Fibroblast of skin of back (primary cell): Measurements from ENCODE around the gene CCDC122.

Source experiments
- DNase-seq: peaks from one replicate; pipeline ENCODE4 v3.0.0-alpha.2; 2013

Gene CCDC122

DNA sequence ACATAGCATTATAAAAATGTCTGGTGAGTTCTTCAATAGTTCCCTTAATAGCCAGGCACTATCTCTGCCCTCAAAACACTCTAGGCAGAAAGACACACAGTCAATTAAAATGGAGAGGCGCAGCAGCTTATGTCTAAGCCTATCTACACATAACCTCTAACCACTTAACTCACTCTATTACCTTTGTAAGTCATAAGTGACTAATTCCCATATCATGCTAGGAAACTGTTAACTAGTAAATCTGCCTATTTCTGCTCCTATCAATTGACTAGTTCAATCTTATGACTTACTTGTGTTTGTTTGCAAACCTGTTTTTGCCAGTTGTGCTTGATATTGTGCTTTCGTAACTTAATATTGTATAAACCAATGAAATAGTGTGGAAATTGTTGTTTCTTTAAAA lies 3.2 kb downstream of the CCDC122 start:
- DNase-seq = no peak

DNA sequence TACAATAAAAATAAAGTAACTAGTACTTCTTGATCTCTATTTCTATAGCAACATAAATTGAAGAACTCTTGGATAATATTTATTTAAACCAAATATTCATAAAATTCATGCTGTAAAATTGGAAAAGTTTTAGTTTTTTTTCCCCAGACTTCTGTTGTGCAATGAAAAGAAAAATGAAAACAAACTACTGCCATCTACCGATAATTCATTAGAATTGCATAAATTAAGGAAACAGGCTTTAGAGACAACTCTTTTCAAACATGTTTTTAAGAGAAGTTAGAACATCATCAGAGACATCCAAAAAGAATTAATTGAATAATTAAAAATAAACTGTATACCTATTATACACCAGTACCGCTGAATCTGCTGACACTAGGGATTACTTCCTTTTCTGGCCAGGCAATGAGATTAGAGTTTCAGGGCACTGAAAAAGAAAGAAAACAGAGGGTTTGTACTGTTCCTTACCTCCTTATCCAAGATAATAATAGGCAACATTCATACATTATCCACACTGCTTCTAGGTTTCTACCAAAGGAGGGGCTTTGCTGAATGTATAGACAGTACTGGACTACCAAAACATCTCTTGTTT lies 4.9 kb downstream of the CCDC122 start:
- peak; percentile 38 for DNase-seq

DNA sequence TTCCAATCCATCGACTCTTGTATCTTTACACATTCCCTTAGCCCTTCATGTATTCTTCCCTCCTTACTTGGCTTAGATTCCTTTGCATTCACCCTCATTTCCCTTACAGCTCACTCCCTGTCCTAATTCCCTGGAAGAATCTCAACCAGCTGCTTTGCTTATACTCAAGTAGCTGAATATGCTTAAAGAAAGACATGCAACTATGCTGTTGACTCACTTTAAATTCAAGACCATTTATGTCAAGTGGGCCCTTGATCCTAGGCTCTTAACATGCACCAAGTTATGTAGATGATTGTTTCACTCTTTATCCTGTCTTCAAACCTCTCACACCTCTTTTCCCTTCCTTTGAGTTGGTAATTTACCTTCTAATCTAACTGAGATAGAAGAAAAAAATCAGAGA lies 7.4 kb downstream of the CCDC122 start:
- no peak for DNase-seq

DNA sequence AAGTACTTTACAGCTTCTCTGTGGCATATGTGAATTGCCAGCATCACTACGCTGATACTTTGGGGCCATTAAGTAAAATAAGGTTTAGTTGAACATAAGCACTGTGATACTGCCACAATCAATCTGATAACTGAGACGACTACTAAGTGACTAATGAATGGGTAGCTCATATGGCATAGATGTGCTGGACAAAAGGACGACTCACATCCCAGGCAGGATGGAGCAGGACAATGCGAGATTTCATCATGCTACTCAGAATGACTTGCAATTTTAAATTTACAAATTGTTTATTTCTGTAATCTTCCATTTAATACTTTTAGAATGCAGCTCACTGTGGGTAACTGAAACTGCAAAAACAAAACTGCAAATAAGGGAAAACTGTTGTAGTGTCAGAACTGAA lies 13.6 kb downstream of the CCDC122 start:
- DNase-seq = peak; percentile 85

DNA sequence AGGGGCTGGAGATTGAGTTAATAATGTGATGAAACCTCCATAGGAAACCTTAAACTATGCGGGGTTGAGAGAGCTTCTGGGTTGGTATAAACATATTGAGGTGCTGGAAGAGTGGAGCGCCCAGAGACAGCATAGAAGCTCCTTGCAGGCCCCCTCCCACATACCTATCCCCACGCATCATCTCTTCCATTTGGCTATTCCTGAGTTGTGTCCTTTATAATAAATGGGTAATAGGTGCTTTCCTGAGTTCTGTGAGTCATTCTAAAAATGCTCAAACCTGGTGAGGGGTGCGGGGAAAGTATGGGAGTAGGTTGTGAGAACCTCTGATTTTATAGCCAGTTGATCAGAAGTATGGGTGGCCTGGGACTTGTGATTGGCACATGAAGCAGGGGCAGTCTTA lies 14.6 kb downstream of the CCDC122 start:
- no peak for DNase-seq

DNA sequence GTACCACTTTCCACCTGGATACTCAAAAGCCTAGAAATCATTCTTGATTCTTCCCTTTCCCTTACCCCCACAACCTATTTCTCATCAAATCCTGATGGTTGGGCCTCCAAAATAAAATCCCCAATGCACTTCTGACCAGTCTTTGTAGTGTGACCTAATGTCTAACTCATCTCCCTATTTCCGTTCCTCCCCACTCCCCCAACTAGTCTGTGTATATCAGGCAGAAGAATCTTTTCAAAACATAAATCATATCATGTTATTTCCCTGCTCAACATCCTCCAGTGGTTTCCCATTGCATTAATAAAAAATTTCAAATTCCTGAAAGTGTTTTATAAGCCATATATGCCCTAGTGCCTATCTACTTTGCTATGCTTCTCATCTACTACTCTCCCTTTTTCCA lies 17.7 kb downstream of the CCDC122 start:
- DNase-seq = peak; percentile 60

DNA sequence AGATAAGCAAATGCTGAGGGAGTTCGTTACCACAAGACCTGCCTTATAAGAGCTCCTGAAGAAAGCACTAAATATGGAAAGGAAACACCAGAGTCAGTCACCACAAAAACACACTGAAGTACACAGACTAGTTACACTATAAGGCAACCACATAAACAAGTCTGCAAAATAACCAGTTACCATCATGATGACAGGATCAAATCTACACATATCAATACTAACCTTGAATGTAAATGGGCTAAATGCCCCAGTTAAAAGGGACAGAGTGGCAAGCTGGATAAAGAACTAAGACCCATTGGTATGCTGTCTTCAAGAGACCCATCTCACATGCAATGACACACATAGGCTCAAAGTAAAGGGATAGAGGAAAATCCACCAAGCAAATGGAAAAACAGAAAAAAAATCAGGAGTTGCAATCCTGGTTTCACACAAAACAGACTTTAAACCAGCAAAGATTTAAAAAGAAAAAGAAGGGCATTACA lies 26.6 kb downstream of the CCDC122 start:
- DNase-seq = no peak

DNA sequence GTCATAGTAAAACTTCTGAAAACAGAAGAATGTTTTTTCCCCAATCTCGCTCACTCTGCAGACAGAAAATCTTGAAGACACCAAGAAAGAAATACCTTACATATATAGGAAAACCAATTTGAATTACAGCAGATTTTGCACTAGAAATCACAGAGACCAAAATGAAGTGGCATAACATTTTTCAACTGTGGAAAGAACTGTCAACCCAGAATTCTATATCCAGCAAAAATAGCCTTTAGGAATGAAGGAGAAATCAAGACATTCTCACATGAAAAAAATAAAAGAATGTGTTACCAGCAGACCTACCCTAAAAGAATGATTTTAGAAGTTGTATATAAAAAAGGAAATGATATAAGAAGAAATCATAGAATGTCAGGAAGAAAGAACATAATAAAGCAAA lies 28.7 kb downstream of the CCDC122 start:
- DNase-seq = no peak

DNA sequence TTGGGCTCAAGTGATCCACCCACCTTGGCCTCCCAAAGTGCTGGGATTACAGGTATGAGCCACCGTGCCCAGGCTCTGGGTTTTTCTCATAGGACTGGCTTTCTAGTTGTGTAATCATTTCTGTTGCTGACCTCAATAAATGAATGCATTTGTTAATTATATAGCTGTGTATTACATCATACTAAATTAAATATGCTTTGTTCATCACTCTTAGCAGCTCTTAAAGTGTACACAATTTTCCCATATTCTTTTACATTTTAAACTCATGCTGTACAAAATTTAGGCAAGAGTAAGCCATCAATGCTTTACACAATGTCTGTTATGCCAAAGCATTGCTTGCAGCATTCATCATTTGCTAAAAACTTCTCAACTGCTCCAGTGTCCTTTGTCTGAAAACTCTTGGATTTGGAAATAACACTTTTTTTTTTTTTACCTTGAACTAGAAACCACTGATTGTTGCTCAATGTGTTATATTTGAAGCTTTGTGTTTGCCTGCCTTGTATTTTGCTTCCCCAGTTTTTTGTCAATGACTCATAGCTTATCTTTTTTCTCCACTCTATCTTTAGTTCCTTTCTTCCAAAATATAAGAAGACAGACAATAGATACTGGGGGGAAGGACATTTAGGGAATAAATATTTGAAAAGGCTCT lies 31.4 kb downstream of the CCDC122 start:
- peak; percentile 48 for DNase-seq

DNA sequence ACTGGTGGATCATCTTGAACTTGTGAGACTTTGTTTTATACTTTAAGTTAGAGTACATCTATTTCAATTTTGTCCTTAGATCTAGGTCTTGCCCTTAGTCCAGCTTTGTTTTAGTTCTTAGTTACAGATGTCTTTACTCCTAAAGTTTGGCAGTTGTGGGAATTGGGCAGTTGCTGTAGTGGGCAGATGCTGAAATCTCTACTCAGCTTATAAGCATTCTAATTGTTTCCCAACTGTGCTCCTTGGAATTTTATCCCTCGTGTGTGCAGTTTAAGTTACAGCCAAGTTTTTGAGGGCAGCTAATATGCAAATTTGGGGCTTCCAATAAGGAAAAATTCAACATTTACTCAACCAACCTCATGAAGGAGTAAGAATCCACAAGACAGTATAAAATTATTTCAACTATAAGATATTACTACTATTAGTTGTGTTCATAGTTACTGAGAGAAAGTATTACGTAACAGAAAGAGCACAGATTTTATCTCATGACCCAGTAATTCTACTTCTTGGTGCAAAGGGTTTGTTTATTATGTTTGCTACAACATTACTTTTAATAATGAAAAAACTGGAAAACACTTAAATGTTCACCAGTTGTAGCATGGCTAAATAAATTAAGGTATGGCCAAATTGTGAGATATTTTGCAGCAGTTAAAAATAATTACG lies 32.9 kb downstream of the CCDC122 start:
- DNase-seq = no peak

DNA sequence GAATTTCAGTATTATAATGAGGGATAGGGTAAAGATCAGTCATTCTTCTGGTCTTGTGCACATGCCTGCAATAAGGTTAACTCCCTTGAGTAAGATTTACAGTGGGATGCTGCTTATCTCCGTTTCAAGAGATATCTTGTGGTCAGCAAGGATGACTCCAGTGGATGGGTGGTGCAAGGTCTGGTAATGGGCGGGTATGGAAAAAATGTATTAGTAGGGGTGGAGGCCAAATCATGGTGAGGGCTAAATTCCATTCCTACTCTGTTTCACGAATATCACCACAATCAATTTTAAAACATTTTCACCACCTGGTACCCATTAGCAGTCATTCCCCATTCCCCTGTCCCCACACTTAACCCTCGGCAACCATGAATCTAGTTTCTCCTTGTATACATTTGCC lies 40.6 kb downstream of the CCDC122 start:
- peak; percentile 65 for DNase-seq

DNA sequence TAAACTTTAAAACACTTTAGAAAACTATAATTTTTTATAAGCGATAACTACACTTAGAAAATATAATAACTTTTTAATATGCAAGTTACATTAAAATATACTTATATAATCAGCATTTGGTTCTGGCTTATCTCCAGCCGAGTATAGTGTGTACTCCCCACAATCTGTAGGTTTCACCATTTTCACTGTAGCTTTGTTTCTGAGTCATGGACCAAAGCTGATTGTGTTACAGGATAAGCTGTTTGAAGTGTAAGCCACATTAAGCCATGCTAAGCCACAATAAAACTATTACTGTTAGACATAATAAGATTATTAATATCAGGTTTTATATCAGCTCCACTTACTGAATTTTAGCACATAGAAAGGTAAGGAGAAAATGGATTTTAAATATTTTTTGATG lies 43.8 kb downstream of the CCDC122 start:
- DNase-seq = no peak

DNA sequence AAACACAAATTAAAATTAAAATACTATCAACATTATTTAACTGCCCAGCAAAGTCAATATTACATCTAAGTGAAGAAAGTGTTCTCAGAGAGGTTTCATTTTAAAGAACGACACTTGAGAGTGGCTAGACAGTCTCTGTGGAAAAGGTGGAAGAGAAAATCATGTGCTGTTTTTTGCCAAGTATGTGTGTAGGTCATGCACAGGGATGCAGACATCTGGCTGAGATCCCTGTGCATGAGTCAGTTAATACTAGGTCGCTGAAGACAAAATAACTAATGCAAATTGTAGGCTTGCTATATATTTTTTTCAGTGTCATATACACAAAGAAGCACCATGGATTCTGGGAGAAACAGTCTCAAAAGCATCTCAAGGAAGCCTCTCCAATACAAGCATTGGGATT lies 48.5 kb downstream of the CCDC122 start:
- DNase-seq = peak; percentile 37

DNA sequence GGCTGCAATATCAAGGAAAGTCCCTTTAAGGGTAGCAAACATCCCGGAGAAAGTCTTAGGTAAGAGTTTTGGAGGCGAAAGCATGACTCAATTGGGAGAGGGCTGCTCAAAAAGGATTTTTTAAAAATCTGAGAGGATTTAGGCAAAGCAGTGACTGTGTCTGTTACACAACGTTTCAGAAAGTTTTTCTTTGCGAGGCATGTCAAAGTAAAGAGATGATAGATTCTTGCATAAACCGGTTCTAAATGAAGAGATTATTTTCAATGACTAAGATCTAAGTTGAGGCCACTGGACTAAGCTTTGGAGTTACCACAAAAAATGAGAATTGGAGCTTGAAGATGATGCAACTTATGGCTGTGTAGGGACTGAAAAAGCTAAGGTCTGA lies 49.1 kb downstream of the CCDC122 start:
- peak; percentile 56 for DNase-seq

DNA sequence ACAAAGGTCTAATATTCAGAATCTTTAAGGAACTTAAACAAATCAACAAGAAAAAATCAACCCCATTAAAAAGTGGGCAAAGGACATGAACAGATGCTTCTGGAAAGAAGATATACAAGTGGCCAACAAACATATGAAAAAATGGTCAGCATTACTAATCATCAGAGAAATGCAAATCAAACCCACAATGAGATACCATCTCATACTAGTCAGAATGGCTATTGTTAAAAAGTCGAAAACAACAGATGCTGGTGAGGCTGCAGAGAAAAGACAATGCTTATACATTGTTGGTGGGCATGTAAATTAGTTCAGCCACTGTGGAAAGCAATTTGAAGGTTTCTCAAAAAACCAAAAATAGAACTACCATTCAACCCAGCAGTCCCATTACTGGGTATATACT lies 54.9 kb downstream of the CCDC122 start:
- peak; percentile 48 for DNase-seq

DNA sequence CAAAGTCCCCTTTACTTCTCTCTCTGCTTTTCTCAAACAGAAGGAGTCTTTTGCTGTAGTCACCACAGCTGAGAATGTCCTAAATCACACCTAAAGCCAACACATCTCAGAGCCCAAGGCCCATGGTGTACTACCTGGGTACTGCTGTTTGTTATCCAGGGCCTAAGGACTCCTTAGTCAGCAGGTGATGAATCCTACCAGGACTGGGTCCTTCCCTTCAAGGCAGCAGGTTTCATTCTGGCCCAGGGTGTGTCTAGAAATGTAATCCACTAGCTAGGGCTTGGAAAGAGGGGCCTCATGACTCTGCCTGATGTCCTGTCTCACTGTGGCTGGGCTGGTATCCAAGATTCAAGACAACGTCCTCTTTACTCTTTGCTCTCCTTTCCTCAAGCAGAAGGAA lies 56.6 kb downstream of the CCDC122 start:
- no peak for DNase-seq

DNA sequence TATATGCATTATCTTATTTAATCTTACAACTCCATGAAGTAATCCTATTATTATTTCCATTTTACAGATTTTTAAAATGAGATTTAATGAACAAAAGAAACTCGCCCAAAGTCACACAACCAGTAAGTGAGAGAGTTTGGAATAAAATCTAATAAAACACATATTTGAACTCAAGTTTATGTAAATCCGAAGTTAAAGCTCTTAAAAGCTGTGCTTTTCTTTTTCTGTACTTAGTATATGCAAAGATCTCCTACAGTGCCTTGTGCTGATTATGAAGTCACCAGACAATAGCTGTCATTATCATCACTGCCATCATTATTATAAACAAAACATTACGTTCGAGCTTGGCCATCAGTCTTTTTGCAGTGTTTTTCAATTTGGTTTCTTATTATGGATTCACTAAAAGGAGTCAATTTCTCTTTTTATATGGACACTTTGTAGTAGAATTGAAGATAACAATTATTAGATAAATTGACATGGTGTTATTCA lies 63.1 kb downstream of the CCDC122 start:
- DNase-seq = no peak

DNA sequence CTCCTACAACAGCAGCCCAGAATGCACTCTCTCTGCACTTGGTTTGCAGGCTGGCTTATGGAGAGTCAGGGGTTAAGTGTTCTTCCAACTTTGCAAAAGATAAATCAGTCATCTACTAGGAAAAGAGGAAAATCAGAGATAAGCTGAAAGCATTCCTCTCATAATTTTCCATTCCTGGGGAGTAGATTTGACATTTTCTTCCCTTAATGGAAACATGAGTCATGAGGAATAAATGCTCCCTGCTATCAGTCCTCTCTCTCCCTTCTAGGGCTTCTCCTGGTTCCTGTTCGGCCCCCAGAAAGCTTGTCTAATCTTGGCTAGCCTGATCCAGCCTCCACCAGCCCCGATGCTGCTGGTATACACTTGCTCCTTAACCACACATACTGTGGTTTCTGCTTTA lies 64.3 kb downstream of the CCDC122 start:
- DNase-seq = peak; percentile 94

DNA sequence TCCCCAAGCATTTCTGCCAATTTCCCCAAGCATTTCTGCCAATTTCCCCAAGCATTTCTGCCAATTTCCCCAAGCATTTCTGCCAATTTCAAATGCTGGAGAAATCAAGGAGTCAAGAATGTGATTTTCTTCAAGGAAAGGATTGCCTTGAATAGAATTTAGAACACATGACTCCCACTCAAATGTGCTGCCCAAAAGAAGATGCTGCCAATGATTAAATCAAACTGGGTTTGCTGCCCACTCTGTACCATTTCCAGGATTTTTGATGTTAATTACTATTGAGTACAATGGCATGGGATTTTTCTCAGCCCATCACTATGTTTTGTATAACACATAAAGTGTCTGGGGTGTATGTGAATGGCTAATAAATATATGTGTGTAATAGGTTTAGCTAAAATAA lies 70.9 kb downstream of the CCDC122 start:
- DNase-seq = no peak

DNA sequence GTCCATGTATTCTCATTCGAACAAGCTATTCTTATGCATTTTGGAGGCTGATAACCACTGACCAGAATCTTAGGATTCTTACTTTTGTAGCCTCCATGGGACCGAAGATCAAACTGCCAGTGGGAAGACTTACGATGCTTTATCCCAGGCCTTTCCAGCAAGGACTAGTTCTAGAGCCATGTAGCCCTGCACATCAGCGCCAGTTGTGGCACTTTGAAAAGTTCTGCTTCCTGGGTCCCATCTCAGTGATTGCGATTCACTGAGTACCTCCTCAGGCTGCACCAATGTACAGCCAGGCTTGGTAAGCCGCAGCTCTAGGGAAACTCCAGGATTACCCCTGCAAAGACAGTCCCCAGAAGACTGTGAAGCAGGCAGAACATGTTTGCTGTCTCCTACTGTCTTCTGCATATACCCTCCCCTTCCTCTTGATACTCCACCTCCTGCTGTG lies 73.8 kb downstream of the CCDC122 start:
- DNase-seq = no peak

DNA sequence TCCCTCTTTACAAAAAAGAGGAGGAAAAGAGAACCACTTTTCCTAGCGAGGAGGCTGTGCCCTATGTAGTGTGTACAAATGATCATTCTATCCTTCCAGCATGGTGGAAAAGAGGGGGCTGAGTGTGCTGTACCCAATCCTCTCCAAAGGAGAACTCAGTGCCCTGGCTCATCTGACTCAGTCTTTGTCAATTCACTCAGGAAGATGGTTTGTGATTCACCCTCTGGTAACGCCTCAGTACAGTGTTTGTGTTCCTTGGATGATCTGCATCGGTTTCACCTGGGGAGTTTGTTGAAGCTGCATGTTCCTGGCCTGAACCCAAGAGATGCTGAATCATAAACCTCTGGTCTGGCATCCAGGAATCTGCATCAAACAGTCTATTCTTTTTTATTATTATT lies 74.5 kb downstream of the CCDC122 start:
- peak; percentile 93 for DNase-seq

DNA sequence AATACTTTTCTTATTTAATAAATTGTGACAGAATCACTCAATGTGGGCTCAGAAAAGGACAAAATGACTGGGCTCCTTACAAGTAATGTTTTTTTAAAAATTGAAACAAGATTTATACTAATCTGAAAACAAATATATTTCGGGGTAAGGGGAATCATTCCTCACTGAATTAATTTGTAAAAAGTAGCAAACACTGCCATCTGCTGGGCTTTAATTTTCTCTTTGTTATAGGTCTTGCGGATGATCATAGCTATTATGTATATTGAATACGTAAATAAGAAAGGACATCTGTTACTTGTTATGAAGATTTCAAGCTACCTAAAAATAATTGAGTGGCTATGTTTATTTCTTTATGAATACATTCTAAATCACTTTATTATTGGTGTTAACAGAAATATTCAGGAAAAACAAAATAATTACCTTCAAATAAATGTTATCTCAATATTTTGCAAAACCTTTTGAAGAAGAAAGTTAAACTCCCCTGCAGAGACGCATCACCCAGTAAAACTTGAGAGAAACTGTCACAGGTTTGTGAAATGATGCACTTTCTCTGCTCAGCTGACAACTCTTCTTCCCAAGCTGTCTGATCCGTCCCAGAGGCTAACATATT lies 75.0 kb downstream of the CCDC122 start:
- DNase-seq = peak; percentile 81

DNA sequence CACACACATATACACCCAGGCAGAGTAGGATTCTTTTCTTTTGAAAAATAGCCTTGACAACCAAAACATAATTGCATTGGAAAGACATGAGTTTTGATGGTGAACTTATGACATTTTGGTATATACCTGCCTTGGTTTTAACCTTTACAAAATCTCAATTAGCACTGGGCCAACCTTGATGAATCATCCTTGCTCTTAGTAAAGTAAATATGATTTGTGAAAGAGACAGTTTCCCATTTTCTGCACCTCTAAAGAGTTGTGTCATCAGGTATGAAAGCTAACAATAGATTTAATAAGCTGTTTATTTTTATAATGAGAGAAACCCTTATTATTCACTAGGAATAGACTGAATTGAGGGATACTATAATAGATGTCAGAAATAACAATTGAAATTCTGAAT lies 77.0 kb downstream of the CCDC122 start:
- no peak for DNase-seq

DNA sequence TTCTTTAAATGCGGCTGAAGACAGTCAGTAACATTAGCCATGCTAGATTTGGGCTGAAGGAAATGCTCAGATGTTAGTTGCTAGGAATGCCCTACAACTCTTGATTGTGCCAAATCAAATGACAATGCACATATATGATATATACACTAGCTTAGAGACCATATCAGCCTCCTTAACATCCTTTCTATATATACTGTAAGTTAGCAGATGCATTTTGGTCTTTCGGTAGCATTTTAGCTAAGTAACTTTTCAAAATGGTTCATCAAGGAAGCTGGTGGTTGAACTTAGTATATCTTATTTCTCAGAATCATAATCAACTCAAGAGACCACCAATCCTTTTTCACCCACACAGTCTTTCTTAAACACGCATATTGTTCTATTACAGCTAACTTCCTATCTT lies 78.7 kb downstream of the CCDC122 start:
- no peak for DNase-seq
